IPS-15b (cell line): ENCODE results near the gene STPG2.
"Not testable (repeated sequence)": the region's sequence is repeated elsewhere in the genome, so short reads cannot be mapped to it uniquely, and the experiment has no call there.

Experiments
- H3K27me3 ChIP-seq: one replicate; pipeline ENCODE4 v1.6.1; 2013; ENCODE audit warnings: low read length; ENCODE audit not compliant: control insufficient read depth, insufficient read depth
- H3K36me3 ChIP-seq: one replicate; pipeline ENCODE4 v1.6.1; 2013; ENCODE audit warnings: low read length; ENCODE audit not compliant: control insufficient read depth, insufficient read depth
- H3K4me1 ChIP-seq: one replicate; pipeline ENCODE4 v1.6.1; 2013; ENCODE audit warnings: mild to moderate bottlenecking, low read length; ENCODE audit not compliant: control insufficient read depth, insufficient read depth
- H3K4me3 ChIP-seq: one replicate; pipeline ENCODE4 v1.5.1; 2013; ENCODE audit warnings: low read depth, low read length
- H3K9ac ChIP-seq: one replicate; pipeline ENCODE4 v1.6.1; 2013; ENCODE audit warnings: low read depth, mild to moderate bottlenecking, low read length
- H3K9me3 ChIP-seq: one replicate; pipeline ENCODE4 v1.6.1; 2013; ENCODE audit warnings: mild to moderate bottlenecking, low read length; ENCODE audit not compliant: control insufficient read depth, insufficient read depth

STPG2 gene

DNA sequence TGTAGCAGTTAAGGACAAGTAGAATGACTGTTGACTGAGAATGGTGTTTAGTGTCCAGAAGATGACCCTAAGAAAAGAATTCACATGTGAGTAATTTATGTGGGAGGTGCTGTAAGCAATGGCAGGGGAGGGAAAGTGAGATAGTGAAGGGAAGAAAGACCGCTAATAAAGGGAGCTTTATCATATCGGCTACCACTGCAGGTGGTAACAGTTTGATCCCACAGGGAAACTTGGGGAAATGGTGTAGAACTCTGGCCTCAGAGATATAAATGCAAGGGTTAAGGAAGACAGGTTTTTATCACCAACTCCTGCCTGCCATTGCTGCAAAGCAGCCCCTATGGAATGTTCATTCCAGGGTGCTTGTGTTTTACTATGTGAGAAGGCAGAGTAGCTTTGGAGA, 489.6 kb downstream of the STPG2 start:
- H3K9me3 ChIP-seq, result no peaks in the 10 kb centered on the region
- no peaks in the 10 kb centered on the region for H3K27me3 ChIP-seq
- no peaks in the 10 kb centered on the region for H3K36me3 ChIP-seq
- no peaks in the 10 kb centered on the region for H3K4me1 ChIP-seq
- no peak overlapping the region for H3K4me3 ChIP-seq
- no peak overlapping the region for H3K9ac ChIP-seq

DNA sequence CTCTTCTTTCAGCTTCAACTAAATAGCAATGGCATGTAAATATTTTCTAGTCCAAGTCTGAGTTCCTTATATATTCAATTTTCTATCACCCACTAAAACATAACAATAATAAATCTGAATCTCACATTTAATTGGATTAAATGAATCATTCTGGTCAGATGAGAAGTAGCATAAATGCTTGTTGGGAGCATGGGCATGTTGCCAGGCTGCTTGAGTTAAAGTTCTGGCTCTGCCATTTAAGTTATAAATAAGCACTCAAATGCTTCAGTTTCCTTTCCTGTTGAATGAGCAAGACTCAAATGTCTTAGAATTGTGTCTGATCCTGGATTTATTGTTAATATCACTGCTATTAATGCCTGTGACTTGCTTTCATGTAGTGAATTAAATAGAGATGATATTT, 496.3 kb downstream of the STPG2 start:
- H3K9ac ChIP-seq, result no peak overlapping the region
- H3K27me3 ChIP-seq, result no peaks in the 10 kb centered on the region
- H3K4me1 ChIP-seq, result no peaks in the 10 kb centered on the region
- H3K36me3 ChIP-seq, result no peaks in the 10 kb centered on the region
- no peaks in the 10 kb centered on the region for H3K9me3 ChIP-seq
- no peak overlapping the region for H3K4me3 ChIP-seq

DNA sequence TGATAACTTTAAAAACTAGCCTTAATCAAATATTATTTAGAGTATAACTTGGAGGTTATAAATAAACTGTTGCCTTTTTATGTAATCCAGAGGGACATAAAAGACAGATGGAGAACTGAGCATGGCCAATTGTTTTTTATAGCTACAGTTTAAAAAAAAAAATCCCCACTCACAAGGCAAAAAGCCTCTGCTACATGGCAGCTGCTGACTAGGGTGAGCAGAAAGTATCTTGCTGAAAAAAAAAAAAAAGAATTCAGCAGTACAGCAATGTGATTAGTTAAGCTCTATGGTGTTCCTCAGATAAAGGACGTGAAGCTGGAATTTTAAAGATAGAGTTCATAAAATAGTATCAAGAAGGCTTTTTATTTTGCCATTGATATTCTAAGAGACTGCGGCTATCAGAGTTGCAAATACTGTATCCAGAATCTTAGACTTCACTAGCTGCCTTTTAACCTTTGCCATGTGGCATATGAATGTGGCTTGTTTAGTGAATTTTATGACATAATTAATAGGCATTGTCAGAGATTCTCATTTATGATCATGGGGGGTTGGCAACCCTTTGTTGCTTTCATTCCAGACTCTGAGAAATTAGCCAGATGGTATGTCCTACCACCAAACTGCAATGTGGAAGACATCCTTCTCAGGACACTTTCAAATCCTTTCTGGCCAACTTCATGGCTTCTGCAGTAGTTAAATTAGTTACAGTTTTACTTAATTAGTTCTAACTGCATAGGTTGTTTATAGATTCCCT, 498.0 kb downstream of the STPG2 start:
- Histone ChIP-seq H3K27me3 (no peaks in the 10 kb centered on the region), H3K9ac (no peak overlapping the region), H3K36me3 (no peaks in the 10 kb centered on the region), H3K4me3 (no peak overlapping the region), H3K4me1 (no peaks in the 10 kb centered on the region), H3K9me3 (no peaks in the 10 kb centered on the region)

DNA sequence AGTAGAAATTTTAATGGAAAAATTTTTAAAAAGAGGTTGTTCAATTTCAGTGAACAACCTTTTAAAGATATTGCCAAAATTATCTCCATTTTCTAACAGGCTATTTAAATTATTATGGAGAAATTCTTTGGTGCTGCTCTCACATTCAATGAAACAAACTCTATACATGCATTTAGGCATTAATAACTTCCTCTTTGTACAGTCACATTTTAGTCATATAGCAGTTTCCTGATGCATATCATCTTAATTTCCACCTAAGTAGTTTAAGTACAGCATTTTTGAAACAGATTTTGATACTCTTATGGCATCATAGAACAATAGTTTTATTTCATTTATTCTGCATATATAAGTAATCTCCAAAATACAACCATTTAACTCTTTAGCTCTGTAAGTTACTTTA, 500.1 kb downstream of the STPG2 start:
- H3K36me3 ChIP-seq, result no peaks in the 10 kb centered on the region
- H3K27me3 ChIP-seq, result no peaks in the 10 kb centered on the region
- no peaks in the 10 kb centered on the region for H3K4me1 ChIP-seq
- H3K9ac ChIP-seq, result no peak overlapping the region
- H3K9me3 ChIP-seq, result no peaks in the 10 kb centered on the region
- no peak overlapping the region for H3K4me3 ChIP-seq

DNA sequence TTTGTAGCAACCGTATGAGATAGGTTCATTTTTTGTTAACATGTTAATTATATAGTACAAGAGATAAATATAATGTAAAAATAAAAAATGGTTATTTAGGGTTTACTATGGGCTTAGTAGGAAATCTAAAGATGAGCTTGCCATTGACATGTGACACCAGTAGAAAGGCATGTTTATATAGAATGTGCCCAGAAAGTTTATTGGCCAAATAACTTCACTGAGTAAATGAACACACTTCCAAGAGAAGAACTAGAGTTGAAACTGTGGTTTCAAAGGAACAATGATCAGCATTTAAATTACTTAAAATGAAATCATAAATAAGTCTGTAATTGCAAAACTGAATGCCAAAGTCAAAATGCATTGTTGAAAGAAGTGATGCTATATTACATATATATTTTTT, 503.3 kb downstream of the STPG2 start:
- H3K36me3 ChIP-seq, result no peaks in the 10 kb centered on the region
- no peak overlapping the region for H3K9ac ChIP-seq
- H3K9me3 ChIP-seq, result no peaks in the 10 kb centered on the region
- no peaks in the 10 kb centered on the region for H3K27me3 ChIP-seq
- H3K4me1 ChIP-seq, result no peaks in the 10 kb centered on the region
- H3K4me3 ChIP-seq, result no peak overlapping the region

DNA sequence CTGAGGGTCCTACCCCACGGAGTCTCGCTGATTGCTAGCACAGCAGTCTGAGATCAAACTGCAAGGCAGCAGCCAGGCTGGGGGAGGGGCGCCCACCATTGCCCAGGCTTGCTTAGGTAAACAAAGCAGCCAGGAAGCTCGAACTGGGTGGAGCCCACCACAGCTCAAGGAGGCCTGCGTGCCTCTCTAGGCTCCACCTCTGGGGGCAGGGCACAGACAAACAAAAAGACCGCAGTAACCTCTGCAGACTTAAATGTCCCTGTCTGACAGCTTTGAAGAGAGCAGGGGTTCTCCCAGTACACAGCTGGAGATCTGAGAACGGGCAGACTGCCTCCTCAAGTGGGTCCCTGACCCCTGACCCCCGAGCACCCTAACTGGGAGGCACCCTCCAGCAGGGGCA, 509.4 kb downstream of the STPG2 start:
- not testable (repeated sequence) for H3K4me1 ChIP-seq, H3K9ac ChIP-seq, H3K36me3 ChIP-seq, H3K9me3 ChIP-seq, H3K27me3 ChIP-seq
- H3K4me3 ChIP-seq, result peak overlapping the region; percentile 30

DNA sequence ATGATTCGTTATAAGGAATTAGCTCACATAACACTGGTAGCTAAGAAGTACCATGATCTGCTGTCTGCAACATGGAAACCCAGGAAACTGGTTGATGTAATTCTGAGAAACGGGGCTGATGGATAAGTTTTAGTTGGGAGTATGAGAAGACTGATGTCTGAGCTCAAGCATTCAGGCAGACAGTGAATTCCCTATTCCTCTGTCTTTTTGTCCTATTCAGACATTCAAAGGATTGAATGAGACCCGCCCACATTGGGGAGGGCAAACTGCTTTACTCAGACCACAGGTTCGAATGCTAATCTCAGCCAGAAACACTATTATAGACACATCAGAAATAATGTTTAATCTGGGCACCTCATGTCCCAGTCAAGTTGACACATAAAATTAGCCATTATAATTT, 515.5 kb downstream of the STPG2 start:
- Histone ChIP-seq H3K27me3 (no peaks in the 10 kb centered on the region), H3K9ac (no peak overlapping the region), H3K9me3 (no peaks in the 10 kb centered on the region), H3K4me1 (no peaks in the 10 kb centered on the region), H3K4me3 (no peak overlapping the region), H3K36me3 (no peaks in the 10 kb centered on the region)

DNA sequence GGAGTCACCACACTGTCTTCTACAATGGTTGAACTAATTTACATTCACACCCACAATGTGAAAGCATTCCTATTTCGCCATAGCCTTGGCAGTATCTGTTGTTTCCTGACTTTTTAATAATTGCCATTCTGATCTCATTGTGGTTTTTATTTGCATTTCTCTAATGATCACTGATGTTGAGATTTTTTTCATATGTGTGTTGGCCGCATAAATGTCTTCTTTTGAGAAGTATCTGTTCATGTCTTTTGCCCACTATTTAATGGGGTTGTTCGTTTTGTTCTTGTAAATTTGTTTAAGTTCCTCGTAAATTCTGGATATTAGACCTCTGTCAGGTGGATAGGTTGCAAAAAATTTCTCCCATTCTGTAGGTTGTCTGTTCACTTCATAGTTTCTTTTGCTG, 519.1 kb downstream of the STPG2 start:
- H3K4me3 ChIP-seq, result no peak overlapping the region
- H3K9ac ChIP-seq, result no peak overlapping the region
- H3K9me3 ChIP-seq, result no peaks in the 10 kb centered on the region
- no peaks in the 10 kb centered on the region for H3K4me1 ChIP-seq
- no peaks in the 10 kb centered on the region for H3K27me3 ChIP-seq
- H3K36me3 ChIP-seq, result no peaks in the 10 kb centered on the region

DNA sequence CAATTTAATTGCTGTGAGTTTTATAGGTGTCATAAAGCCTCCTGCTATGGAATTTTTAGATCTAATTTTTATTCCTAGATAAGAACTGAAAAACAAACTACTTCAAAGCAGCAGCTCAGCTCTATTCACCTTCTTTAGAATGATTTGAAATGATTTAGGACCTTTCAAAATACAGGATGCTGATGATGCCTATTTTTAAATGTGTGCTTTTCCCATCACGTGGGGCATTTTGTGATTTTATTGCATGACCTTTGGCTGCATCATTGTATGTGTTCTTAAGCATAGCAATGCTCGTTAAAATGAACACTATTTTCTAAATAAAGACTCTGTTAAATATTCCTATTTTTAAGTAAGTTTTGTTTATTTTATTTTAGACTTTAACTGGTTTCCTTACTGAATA, 537.3 kb downstream of the STPG2 start:
- Histone ChIP-seq H3K9ac (no peak overlapping the region), H3K27me3 (no peaks in the 10 kb centered on the region), H3K9me3 (no peaks in the 10 kb centered on the region), H3K4me3 (no peak overlapping the region), H3K36me3 (no peaks in the 10 kb centered on the region), H3K4me1 (no peaks in the 10 kb centered on the region)

DNA sequence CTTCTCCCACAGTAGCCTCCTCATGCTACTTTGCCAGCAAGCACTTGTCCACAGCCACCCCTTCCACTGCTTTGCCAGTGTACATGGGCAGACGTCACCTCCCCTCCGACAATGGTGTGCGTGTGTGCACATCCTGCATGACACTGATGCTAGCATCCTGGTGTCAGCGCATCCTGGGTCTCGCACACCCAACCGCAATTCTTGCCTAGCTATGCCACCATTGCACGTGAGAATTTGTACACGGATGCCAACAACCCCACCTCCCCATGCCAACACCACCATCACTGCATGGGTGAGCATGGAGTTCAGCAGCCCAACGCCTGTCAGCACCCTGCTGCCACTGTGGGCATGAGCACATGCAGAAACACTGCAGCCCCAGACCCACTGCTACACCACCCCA, 550.0 kb downstream of the STPG2 start:
- H3K27me3 ChIP-seq, result no peaks in the 10 kb centered on the region
- H3K9ac ChIP-seq, result no peak overlapping the region
- no peak overlapping the region for H3K4me3 ChIP-seq
- H3K9me3 ChIP-seq, result no peaks in the 10 kb centered on the region
- H3K36me3 ChIP-seq, result no peaks in the 10 kb centered on the region
- no peaks in the 10 kb centered on the region for H3K4me1 ChIP-seq

DNA sequence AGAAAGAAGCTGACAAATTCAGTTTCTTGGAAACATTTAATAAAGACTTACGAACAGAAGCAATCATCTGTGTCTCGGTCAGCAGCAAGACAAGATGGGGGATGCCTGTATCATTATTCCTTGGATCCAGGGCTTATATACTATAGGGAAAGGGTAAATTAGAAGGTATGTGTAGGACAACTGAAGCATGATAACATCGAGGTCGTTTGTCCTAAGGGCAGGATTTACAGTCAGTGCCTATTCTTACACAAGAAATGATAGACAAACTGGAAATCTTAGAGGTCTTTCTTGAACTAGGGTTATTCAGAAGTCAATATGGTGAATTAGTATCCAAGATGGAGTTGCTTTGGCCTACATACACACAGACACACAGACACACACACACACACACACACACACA, 553.0 kb downstream of the STPG2 start:
- H3K36me3 ChIP-seq, result no peaks in the 10 kb centered on the region
- H3K9ac ChIP-seq, result no peak overlapping the region
- no peak overlapping the region for H3K4me3 ChIP-seq

DNA sequence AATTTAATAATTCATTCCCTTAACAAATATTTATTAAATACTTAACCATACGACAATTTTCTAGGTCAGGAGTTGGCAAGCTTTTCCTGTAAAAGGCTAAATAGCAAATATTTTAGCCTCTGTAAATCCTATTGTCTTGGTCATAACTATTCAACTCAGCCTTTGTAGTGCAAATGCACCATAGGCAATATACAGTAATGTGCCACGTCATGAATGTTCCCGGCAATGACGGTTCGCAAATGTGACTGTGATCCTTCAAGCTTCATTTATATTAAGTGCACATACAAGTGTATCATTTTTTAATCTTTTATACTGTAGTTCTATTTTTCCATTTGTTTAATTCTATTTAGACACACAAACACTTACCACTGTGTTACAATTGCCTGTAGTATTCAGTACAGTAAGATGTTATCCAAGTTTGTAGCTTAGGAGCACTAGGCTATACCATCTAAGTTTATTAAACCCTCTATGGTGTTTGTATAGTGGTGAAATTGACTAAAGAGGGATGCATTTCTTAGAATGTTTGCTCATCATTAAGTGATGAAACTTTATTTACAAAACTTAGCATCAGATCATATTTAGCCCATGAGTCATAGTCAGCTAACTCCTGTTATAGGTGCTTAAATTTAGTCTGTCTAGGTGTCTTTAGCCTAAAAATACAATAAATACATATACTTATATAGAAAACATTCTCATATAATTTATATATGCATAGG, 553.6 kb downstream of the STPG2 start:
- no peaks in the 10 kb centered on the region for H3K9me3 ChIP-seq
- no peak overlapping the region for H3K4me3 ChIP-seq
- no peak overlapping the region for H3K9ac ChIP-seq
- H3K27me3 ChIP-seq, result no peaks in the 10 kb centered on the region
- H3K4me1 ChIP-seq, result no peaks in the 10 kb centered on the region
- no peaks in the 10 kb centered on the region for H3K36me3 ChIP-seq

More for the DNA sequence above, 553.0 kb downstream of the STPG2 start:
- H3K9me3 ChIP-seq, result no peaks in the 10 kb centered on the region
- H3K27me3 ChIP-seq, result no peaks in the 10 kb centered on the region
- no peaks in the 10 kb centered on the region for H3K4me1 ChIP-seq
